HepG2 (cell line): Measurements from ENCODE around the gene ASB16. TPM values are rescaled to one million over a fixed set of nuclear protein-coding genes. Genes with fewer than 3 reads are reported as not detected.
A peak's percentile ranks its signal among the peaks of the same experiment; 100 is the strongest.

ENCODE experiments used
- GZF1 ChIP-seq: sonication (generic); formaldehyde crosslinking; IDR thresholded peaks from 2 replicates; pipeline ENCODE4 v1.5.1; 2020; ENCODE audit warnings: mild to moderate bottlenecking, missing genetic modification reagents
- ZHX2 ChIP-seq, 2 experiments: sonication (generic) in 1 of 2; formaldehyde crosslinking in 1 of 2; IDR thresholded peaks; 2 replicates each; pipeline versions ENCODE4 v1.6.1 to v1.9.0; 2014 to 2022; ENCODE audit warnings: antibody characterized with exemption in 1 of 2, borderline replicate concordance in 1 of 2, inconsistent platforms in 1 of 2, low read depth in 1 of 2, missing genetic modification reagents in 1 of 2
- ZNF292 ChIP-seq: sonication (generic); formaldehyde crosslinking; IDR thresholded peaks from 2 replicates; pipeline ENCODE4 v1.8.1; 2022; ENCODE audit warnings: mild to moderate bottlenecking, low read depth, missing genetic modification reagents, borderline replicate concordance
- ZNF326 ChIP-seq: sonication (generic); formaldehyde crosslinking; IDR thresholded peaks from 2 replicates; pipeline ENCODE4 v1.4.0; 2020; ENCODE audit warnings: missing genetic modification reagents, borderline replicate concordance
- ZNF747 ChIP-seq: sonication (generic); formaldehyde crosslinking; IDR thresholded peaks from 2 replicates; pipeline ENCODE4 v1.8.1; 2023; ENCODE audit warnings: missing genetic modification reagents, mild to moderate bottlenecking, borderline replicate concordance
- ZNF792 ChIP-seq: IDR thresholded peaks from 2 replicates; pipeline ENCODE4 v1.6.1; 2016
- polyA plus RNA-seq, 8 experiments: library from polyadenylated mRNA; depleted of rRNA in 3 of 8; stranded (reverse) in 7 of 8; unstranded in 1 of 8; fragments of >200 nt; fragmentation: Illumina TruSeq in 4 of 8; extraction: Trizol in 4 of 8; gene quantifications; 2 replicates each; pipeline versions ENCODE4 v1.2.1 to v1.2.3, GENCODE V29; 2011 to 2016; ENCODE audit warnings: low read depth in 4 of 8, missing spikeins in 1 of 8, mixed read lengths in 1 of 8; ENCODE audit not compliant: insufficient read depth in 1 of 8
- total RNA-seq, 5 experiments: library from RNA; depleted of rRNA; stranded (reverse); fragments of >200 nt; fragmentation: Illumina TruSeq; extraction: Trizol; gene quantifications; 2 replicates each; pipeline ENCODE4 v1.2.3, GENCODE V29; 2016; ENCODE audit warnings: low read depth in 1 of 5

ASB16 gene
- total and polyA plus RNA-seq, 2 of the 13 experiments (the other 11 are each of a cell fraction or from before 2014, with no cell fraction given) = 0.07 TPM; not detected in 1

DNA sequence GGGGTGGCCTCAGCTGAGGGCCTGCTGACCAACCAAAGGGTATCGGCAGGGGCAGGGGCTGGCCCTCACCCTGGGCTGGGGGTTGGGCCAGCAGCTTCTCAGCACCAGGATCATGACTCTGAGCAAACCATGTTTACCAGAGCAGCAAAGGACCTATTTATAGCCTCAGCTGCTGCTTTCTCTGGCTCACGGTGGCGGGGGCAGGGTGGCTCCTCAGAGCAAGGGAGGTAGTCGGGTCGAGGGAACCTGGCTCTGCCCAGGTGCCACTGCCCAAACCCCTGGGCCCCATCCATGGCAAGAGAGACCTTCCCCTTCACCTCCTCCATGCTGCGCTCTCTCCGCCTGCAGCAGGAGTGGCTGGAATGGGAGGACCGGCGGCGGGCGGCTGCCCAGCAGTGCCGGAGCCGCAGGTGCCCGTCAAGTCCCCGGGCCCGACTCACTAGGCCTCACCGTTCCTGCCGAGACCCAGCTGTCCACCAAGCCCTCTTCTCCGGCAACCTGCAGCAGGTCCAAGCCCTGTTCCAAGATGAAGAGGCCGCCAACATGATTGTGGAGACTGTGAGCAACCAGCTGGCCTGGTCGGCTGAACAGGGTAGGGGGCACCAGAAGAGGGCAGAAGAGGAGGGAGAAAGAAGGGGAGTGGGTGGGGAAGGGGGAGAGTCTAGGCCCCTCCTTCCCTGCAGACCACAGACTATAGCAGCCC lies at the start of gene ASB16 (continued):
- TF ChIP-seq ZHX2 (IDR thresholded peaks at IDR 0.05; ENCODE audit: low read depth) = no peak
- TF ChIP-seq ZHX2 (CRISPR knock-in tag; IDR thresholded peaks at IDR 0.05; ENCODE audit: borderline replicate concordance) = no peak
- TF ChIP-seq GZF1 (CRISPR knock-in tag) = no peak
- TF ChIP-seq ZNF792 = 0 out of 2 replicates have a peak, but pooled peaks have one; percentile 18
- peak; percentile 63; the same call in 1 of the 2 replicates for TF ChIP-seq ZNF292 (CRISPR knock-in tag)
- 0 out of 2 replicates have a peak, but pooled peaks have one; percentile 59 for TF ChIP-seq ZNF747 (CRISPR knock-in tag)
- TF ChIP-seq ZNF326 (CRISPR knock-in tag) = no peak
